GM23338 (cell line): ENCODE measurements around the gene CPNE7.

Source experiments
- CREB1 ChIP-seq: fragments of 250-450 bp; sonication (Bioruptor Pico); IDR thresholded peaks from 2 replicates; pipeline ENCODE4 v1.5.0; 2020; ENCODE audit warnings: low read depth, mild to moderate bottlenecking, moderate library complexity
- EZH2 ChIP-seq: fragments of 200-600 bp; sonication (generic); IDR thresholded peaks from one replicate; pipeline ENCODE4 v1.8.0; 2017; ENCODE audit warnings: antibody characterized with exemption, mild to moderate bottlenecking, low read depth; ENCODE audit not compliant: unreplicated experiment
- EZH2phosphoT487 ChIP-seq: fragments of 200-600 bp; sonication (generic); IDR thresholded peaks from one replicate; pipeline ENCODE4 v1.8.1; 2018; ENCODE audit warnings: antibody characterized with exemption; ENCODE audit not compliant: unreplicated experiment
- JUNB ChIP-seq: IDR thresholded peaks from one replicate; pipeline ENCODE4 v1.6.1; 2016; ENCODE audit warnings: antibody characterized with exemption; ENCODE audit not compliant: unreplicated experiment
- POLR2AphosphoS5 ChIP-seq: IDR thresholded peaks from 2 replicates; pipeline ENCODE4 v1.6.1; 2016; ENCODE audit warnings: antibody characterized with exemption, low read depth
- STAT1 ChIP-seq: IDR thresholded peaks from one replicate; pipeline ENCODE4 v1.6.1; 2016; ENCODE audit warnings: antibody characterized with exemption; ENCODE audit not compliant: unreplicated experiment
- ZNF114 ChIP-seq: fragments of 250-450 bp; sonication (Bioruptor Pico); IDR thresholded peaks from 2 replicates; pipeline ENCODE4 v1.5.0; 2020; ENCODE audit warnings: mild to moderate bottlenecking, moderate library complexity
- ZNF331 ChIP-seq: fragments of 250-450 bp; sonication (Bioruptor Pico); IDR thresholded peaks from 2 replicates; pipeline ENCODE4 v1.5.0; 2020; ENCODE audit warnings: low read depth, mild to moderate bottlenecking, moderate library complexity
- TF ChIP-seq, protein P1 (sequence below), 2 experiments: fragments of 200-600 bp in 1 of 2; sonication (generic) in 1 of 2; conservative IDR thresholded peaks; 2 replicates each; pipeline versions ENCODE4 v1.5.1 to v1.6.1; 2016 to 2017; ENCODE audit warnings: antibody characterized with exemption in 2 of 2, low read depth in 2 of 2, mild to moderate bottlenecking in 2 of 2, moderate library complexity in 1 of 2
- TF ChIP-seq, protein P2 (sequence below): IDR thresholded peaks from one replicate; pipeline ENCODE4 v1.6.1; 2018; ENCODE audit warnings: antibody characterized with exemption; ENCODE audit not compliant: unreplicated experiment

DNA sequence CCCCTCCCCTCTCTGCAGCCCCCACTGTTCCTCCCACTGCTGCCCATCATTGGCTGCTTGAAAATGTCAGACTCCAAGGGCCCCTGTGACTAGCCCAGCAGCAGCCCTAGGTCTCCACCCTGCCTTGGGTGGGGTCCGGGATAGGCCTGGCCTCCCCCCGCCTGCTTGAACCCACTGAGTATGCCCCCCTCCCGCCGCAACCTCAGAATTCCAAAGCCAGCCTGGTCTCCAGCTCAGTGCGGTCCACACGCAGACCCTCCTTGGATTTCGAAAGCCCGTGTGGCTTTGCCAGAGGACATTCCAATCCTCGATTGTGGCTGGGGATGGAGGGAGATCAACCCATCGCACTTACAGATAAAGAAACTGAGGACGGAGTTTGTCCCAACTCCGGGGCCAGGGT is 44.3 kb downstream of the CPNE7 start:
- TF ChIP-seq, protein P1, sequence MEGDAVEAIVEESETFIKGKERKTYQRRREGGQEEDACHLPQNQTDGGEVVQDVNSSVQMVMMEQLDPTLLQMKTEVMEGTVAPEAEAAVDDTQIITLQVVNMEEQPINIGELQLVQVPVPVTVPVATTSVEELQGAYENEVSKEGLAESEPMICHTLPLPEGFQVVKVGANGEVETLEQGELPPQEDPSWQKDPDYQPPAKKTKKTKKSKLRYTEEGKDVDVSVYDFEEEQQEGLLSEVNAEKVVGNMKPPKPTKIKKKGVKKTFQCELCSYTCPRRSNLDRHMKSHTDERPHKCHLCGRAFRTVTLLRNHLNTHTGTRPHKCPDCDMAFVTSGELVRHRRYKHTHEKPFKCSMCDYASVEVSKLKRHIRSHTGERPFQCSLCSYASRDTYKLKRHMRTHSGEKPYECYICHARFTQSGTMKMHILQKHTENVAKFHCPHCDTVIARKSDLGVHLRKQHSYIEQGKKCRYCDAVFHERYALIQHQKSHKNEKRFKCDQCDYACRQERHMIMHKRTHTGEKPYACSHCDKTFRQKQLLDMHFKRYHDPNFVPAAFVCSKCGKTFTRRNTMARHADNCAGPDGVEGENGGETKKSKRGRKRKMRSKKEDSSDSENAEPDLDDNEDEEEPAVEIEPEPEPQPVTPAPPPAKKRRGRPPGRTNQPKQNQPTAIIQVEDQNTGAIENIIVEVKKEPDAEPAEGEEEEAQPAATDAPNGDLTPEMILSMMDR (conservative IDR thresholded peaks at IDR 0.05; ENCODE audit: low read depth in 2 of 2), result no peak
- TF ChIP-seq STAT1 (no peak), POLR2AphosphoS5 (no peak), ZNF114 (CRISPR knock-in tag) (no peak), CREB1 (CRISPR knock-in tag) (no peak), EZH2 (no peak), EZH2phosphoT487 (no peak), ZNF331 (CRISPR knock-in tag) (no peak), JUNB (no peak)
- TF ChIP-seq, protein P2, sequence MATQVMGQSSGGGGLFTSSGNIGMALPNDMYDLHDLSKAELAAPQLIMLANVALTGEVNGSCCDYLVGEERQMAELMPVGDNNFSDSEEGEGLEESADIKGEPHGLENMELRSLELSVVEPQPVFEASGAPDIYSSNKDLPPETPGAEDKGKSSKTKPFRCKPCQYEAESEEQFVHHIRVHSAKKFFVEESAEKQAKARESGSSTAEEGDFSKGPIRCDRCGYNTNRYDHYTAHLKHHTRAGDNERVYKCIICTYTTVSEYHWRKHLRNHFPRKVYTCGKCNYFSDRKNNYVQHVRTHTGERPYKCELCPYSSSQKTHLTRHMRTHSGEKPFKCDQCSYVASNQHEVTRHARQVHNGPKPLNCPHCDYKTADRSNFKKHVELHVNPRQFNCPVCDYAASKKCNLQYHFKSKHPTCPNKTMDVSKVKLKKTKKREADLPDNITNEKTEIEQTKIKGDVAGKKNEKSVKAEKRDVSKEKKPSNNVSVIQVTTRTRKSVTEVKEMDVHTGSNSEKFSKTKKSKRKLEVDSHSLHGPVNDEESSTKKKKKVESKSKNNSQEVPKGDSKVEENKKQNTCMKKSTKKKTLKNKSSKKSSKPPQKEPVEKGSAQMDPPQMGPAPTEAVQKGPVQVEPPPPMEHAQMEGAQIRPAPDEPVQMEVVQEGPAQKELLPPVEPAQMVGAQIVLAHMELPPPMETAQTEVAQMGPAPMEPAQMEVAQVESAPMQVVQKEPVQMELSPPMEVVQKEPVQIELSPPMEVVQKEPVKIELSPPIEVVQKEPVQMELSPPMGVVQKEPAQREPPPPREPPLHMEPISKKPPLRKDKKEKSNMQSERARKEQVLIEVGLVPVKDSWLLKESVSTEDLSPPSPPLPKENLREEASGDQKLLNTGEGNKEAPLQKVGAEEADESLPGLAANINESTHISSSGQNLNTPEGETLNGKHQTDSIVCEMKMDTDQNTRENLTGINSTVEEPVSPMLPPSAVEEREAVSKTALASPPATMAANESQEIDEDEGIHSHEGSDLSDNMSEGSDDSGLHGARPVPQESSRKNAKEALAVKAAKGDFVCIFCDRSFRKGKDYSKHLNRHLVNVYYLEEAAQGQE, result no peak
